HCT116 (cell line): Measurements from ENCODE around the gene SLC2A2. TPM values are rescaled to one million over a fixed set of nuclear protein-coding genes. Genes with fewer than 3 reads are reported as not detected.

Source experiments
- ATAC-seq: fragments of 200-7000 bp; cut with Tn5 transposase; 2 replicates; pipeline ENCODE4 v1.9.1; 2020; ENCODE audit warnings: mild to moderate bottlenecking, moderate library complexity
- BruUV-seq: library from RNA; stranded (reverse); fragments of 400-500 nt; replicated peaks from 2 replicates; lab custom pipeline; 2021; lab: Mats Ljungman, UMichigan
- CTCF ChIA-PET: fragments of 300-600 bp; sonication (Branson Sonifier 250); formaldehyde crosslinking; loops from one replicate; lab custom pipeline; 2021; ENCODE audit warnings: antibody characterized with exemption; lab: Charles Lee
- POLR2A ChIA-PET: fragments of 300-600, 350-600 bp; sonication (Branson Sonifier 250); formaldehyde crosslinking; loops from one replicate; lab custom pipeline; 2021; ENCODE audit warnings: antibody characterized with exemption; lab: Charles Lee
- RAD21 ChIA-PET, 2 experiments: fragments of 300-600 bp; sonication (Branson Sonifier 250); formaldehyde crosslinking; loops; one replicate each; lab custom pipeline; 2023; ENCODE audit warnings: low total read pairs in 2 of 2; ENCODE audit not compliant: uncharacterized antibody in 2 of 2, unreplicated experiment in 2 of 2, low non-redundant PET in 1 of 2; lab: Charles Lee
- DNase-seq: peaks from one replicate; pipeline ENCODE4 v3.0.0-alpha.2; 2010; ENCODE audit warnings: low read depth, low spot score
- H2AFZ ChIP-seq: fragments of 200-600 bp; shearing (Covaris generic), sonication (generic); 2 replicates; pipeline ENCODE4 v1.6.1; 2017; ENCODE audit warnings: low read depth, mixed run types, mixed read lengths, antibody characterized with exemption, low read length; ENCODE audit not compliant: poor library complexity, severe bottlenecking
- H3K27ac ChIP-seq: 2 replicates; pipeline ENCODE4 v1.5.1; 2012; ENCODE audit warnings: low read depth, low read length
- H3K27me3 ChIP-seq: fragments of 200-600 bp; sonication (generic); 2 replicates; pipeline ENCODE4 v1.6.1; 2016; ENCODE audit warnings: mixed run types, low read length, mixed read lengths; ENCODE audit not compliant: insufficient read depth
- H3K36me3 ChIP-seq, 2 experiments: fragments of 200-500 bp in 1 of 2; fragments of 200-600 bp in 1 of 2; sonication (Bioruptor generic) in 1 of 2; sonication (generic) in 1 of 2; 2 replicates each; pipeline versions ENCODE4 v1.5.1 to v1.6.1; 2014 to 2016; ENCODE audit warnings: low read length in 2 of 2, inconsistent platforms in 1 of 2, mixed read lengths in 1 of 2, mixed run types in 1 of 2; ENCODE audit not compliant: insufficient read depth in 2 of 2, control insufficient read depth in 1 of 2
- H3K4me1 ChIP-seq, 2 experiments: fragments of 200-600 bp in 1 of 2; sonication (generic) in 1 of 2; 2 replicates each; pipeline versions ENCODE4 v1.5.1 to v1.6.1; 2012 to 2017; ENCODE audit warnings: low read length in 2 of 2, inconsistent platforms in 1 of 2, mild to moderate bottlenecking in 1 of 2, mixed read lengths in 1 of 2, mixed run types in 1 of 2, moderate library complexity in 1 of 2; ENCODE audit not compliant: insufficient read depth in 2 of 2, control insufficient read depth in 1 of 2
- H3K4me2 ChIP-seq: fragments of 200-600 bp; sonication (generic); 2 replicates; pipeline ENCODE4 v1.6.1; 2017; ENCODE audit warnings: mixed run types, low read length, mixed read lengths
- H3K4me3 ChIP-seq, 2 experiments: fragments of 200-600 bp in 1 of 2; sonication (generic) in 1 of 2; replicated peaks in 1 of 2; 2 replicates each; pipeline ENCODE4 v1.5.1; 2011 to 2016; ENCODE audit warnings: low read length in 2 of 2, control low read depth in 1 of 2, low read depth in 1 of 2, mild to moderate bottlenecking in 1 of 2, mixed read lengths in 1 of 2, mixed run types in 1 of 2
- H3K79me2 ChIP-seq: fragments of 200-600 bp; sonication (generic); 2 replicates; pipeline ENCODE4 v1.6.1; 2017; ENCODE audit warnings: mild to moderate bottlenecking, mixed run types, low read length, moderate library complexity, mixed read lengths; ENCODE audit not compliant: insufficient read depth
- H3K9ac ChIP-seq: fragments of 200-600 bp; sonication (generic); 2 replicates; pipeline ENCODE4 v1.6.1; 2016; ENCODE audit warnings: low read length, mixed read lengths
- H3K9me2 ChIP-seq: fragments of 200-600 bp; sonication (generic), shearing (Covaris generic); 2 replicates; pipeline ENCODE4 v1.6.1; 2017; ENCODE audit warnings: mixed run types, mild to moderate bottlenecking, moderate library complexity; ENCODE audit not compliant: insufficient read depth
- H3K9me3 ChIP-seq, 2 experiments: fragments of 200-500 bp in 1 of 2; fragments of 200-600 bp in 1 of 2; sonication (Bioruptor generic) in 1 of 2; sonication (generic) in 1 of 2; 2 replicates each; pipeline ENCODE4 v1.6.1; 2014 to 2017; ENCODE audit warnings: low read length in 2 of 2, mixed read lengths in 2 of 2, inconsistent platforms in 1 of 2, low read depth in 1 of 2, mild to moderate bottlenecking in 1 of 2, mixed run types in 1 of 2, moderate library complexity in 1 of 2; ENCODE audit not compliant: control insufficient read depth in 1 of 2, insufficient read depth in 1 of 2
- H4K20me1 ChIP-seq: fragments of 200-600 bp; sonication (generic), shearing (Covaris generic); 2 replicates; pipeline ENCODE4 v1.6.1; 2017; ENCODE audit warnings: mixed run types, mild to moderate bottlenecking, moderate library complexity; ENCODE audit not compliant: insufficient read depth
- ATF3 ChIP-seq: IDR thresholded peaks from 2 replicates; pipeline ENCODE4 v1.6.1; 2012
- CTCF ChIP-seq, 3 experiments: fragments of 200-600 bp in 1 of 3; sonication (generic) in 1 of 3; IDR thresholded peaks in 2 of 3; conservative IDR thresholded peaks in 1 of 3; 2 replicates each; pipeline ENCODE4 v1.5.1; 2012 to 2017; ENCODE audit warnings: low read depth in 2 of 3, low read length in 2 of 3, antibody characterized with exemption in 1 of 3, borderline replicate concordance in 1 of 3, control low read depth in 1 of 3, mild to moderate bottlenecking in 1 of 3, mixed read lengths in 1 of 3, mixed run types in 1 of 3, moderate library complexity in 1 of 3; ENCODE audit not compliant: insufficient read depth in 1 of 3
- EGR1 ChIP-seq: IDR thresholded peaks from 2 replicates; pipeline ENCODE4 v1.6.1; 2012; ENCODE audit warnings: low read depth
- ELF1 ChIP-seq: IDR thresholded peaks from 2 replicates; pipeline ENCODE4 v1.6.1; 2012; ENCODE audit warnings: low read depth, borderline replicate concordance
- EZH2 ChIP-seq: fragments of 200-600 bp; sonication (generic); IDR thresholded peaks from 2 replicates; pipeline ENCODE4 v1.6.1; 2017; ENCODE audit warnings: antibody characterized with exemption, mixed run types
- EZH2phosphoT487 ChIP-seq: fragments of 200-600 bp; IDR thresholded peaks from 2 replicates; pipeline ENCODE4 v1.6.1; 2018; ENCODE audit warnings: antibody characterized with exemption, borderline replicate concordance
- FOSL1 ChIP-seq: IDR thresholded peaks from 2 replicates; pipeline ENCODE4 v1.6.1; 2012; ENCODE audit warnings: low read depth
- JUND ChIP-seq: IDR thresholded peaks from 2 replicates; pipeline ENCODE4 v1.6.1; 2012
- MAX ChIP-seq: IDR thresholded peaks from 2 replicates; pipeline ENCODE4 v1.6.1; 2012
- POLR2A ChIP-seq: IDR thresholded peaks from 2 replicates; pipeline ENCODE4 v1.7.0; 2011; ENCODE audit warnings: borderline replicate concordance; ENCODE audit not compliant: insufficient read depth, insufficient read length; ENCODE audit errors: extremely low read depth
- POLR2AphosphoS5 ChIP-seq: IDR thresholded peaks from 2 replicates; pipeline ENCODE4 v1.6.1; 2011; ENCODE audit warnings: mild to moderate bottlenecking, low read depth, low read length, moderate library complexity
- REST ChIP-seq: IDR thresholded peaks from 2 replicates; pipeline ENCODE4 v1.6.1; 2012; ENCODE audit warnings: low read depth
- SP1 ChIP-seq: IDR thresholded peaks from 2 replicates; pipeline ENCODE4 v1.6.1; 2012; ENCODE audit warnings: low read depth
- TCF7L2 ChIP-seq: IDR thresholded peaks from 2 replicates; pipeline ENCODE4 v1.7.0; 2011; ENCODE audit warnings: borderline replicate concordance, inconsistent platforms; ENCODE audit not compliant: insufficient read depth, insufficient read length; ENCODE audit errors: extremely low read depth
- YY1 ChIP-seq: IDR thresholded peaks from 2 replicates; pipeline ENCODE4 v1.6.1; 2011; ENCODE audit warnings: low read length, low read depth, moderate library complexity, mild to moderate bottlenecking; ENCODE audit not compliant: insufficient replicate concordance; ENCODE audit errors: extremely low read depth
- ZBTB33 ChIP-seq: IDR thresholded peaks from 2 replicates; pipeline ENCODE4 v1.6.1; 2011; ENCODE audit warnings: mild to moderate bottlenecking, low read length, moderate library complexity; ENCODE audit not compliant: insufficient replicate concordance; ENCODE audit errors: extremely low read depth
- ZFX ChIP-seq: fragments of 450-650 bp; IDR thresholded peaks from 2 replicates; pipeline ENCODE4 v1.6.1; 2017
- ZNF274 ChIP-seq: fragments of 200-500 bp; sonication (Bioruptor generic); IDR thresholded peaks from 2 replicates; pipeline ENCODE4 v1.6.1; 2014; ENCODE audit warnings: mild to moderate bottlenecking, low read depth, low read length, inconsistent platforms
- intact Hi-C: fragments of 100-400 bp; cut with micrococcal nuclease; formaldehyde crosslinking; loops from 2 replicates; pipeline ENCODE4 v1.10.0; 2022
- total RNA-seq: library from RNA; stranded (reverse); gene quantifications from one replicate; pipeline ENCODE4 v1.2.1, GENCODE V29; 2021; ENCODE audit not compliant: unreplicated experiment

The SLC2A2 gene
- total RNA-seq, 1 experiment from 2014 or later, result not detected

- no peaks in the 10 kb centered on the region for H3K79me2 ChIP-seq
- TF ChIP-seq ZBTB33, result no peak
- TF ChIP-seq ZNF274, result no peak
- no peak for TF ChIP-seq ATF3
- no peak for TF ChIP-seq ZFX
- TF ChIP-seq TCF7L2, result no peak
- no peak for TF ChIP-seq JUND
- no peak for TF ChIP-seq EZH2phosphoT487
- no peak for TF ChIP-seq POLR2AphosphoS5
- no peak for TF ChIP-seq FOSL1
- TF ChIP-seq POLR2A, result no peak
- TF ChIP-seq CTCF (IDR thresholded peaks at IDR 0.05 in 2 of 3, conservative IDR thresholded peaks at IDR 0.05 in 1 of 3; ENCODE audit: borderline replicate concordance in 1 of 3, insufficient read depth in 1 of 3, low read depth in 2 of 3, low read length in 2 of 3), result no peak
- no peak for TF ChIP-seq EGR1
- TF ChIP-seq REST, result no peak
- no peak for TF ChIP-seq EZH2
- TF ChIP-seq YY1, result no peak
- TF ChIP-seq MAX, result no peak
- no peak for TF ChIP-seq SP1
- no peak for TF ChIP-seq ELF1
- no peaks in the 10 kb centered on the region for H3K9me3 ChIP-seq
- H2AFZ ChIP-seq, result no peak overlapping the region
- H3K27ac ChIP-seq, result no peak overlapping the region
- ChIA-PET CTCF (interaction anchor here (1.1 kb wide), 1 partner anchor 49 kb away, joined by 3 read pairs; no protein-coding TSS in a partner anchor), POLR2A (no interaction called here), RAD21 (no interaction called here)
- H3K27me3 ChIP-seq, result no peaks in the 10 kb centered on the region
- no peaks in the 10 kb centered on the region for H3K36me3 ChIP-seq
- DNase-seq, result no peak
- intact Hi-C loops, result no loop called here
- no peaks in the 10 kb centered on the region for H3K4me1 ChIP-seq
- H3K4me3 ChIP-seq, result no peak overlapping the region
- no peak for ATAC-seq
- no TSS peak for BruUV-seq
- H3K9ac ChIP-seq, result no peak overlapping the region
- H3K9me2 ChIP-seq, result no peaks in the 10 kb centered on the region
- no peak overlapping the region for H3K4me2 ChIP-seq
- no peaks in the 10 kb centered on the region for H4K20me1 ChIP-seq
Observed at GRCh38 chr3:171011109-171011872, 15.2 kb downstream of the SLC2A2 start.
